HUDEP-2 (cell line): ENCODE data around the gene STKLD1.
"Not testable (repeated sequence)": the region's sequence is repeated elsewhere in the genome, so short reads cannot be mapped to it uniquely, and the experiment has no call there.

ENCODE experiments used
- DNase-seq, 76 experiments: peaks; one replicate each; lab custom pipeline; 2025; ENCODE audit not compliant: unreplicated experiment in 76 of 76; lab: John Stamatoyannopoulos, UW

The STKLD1 gene

GRCh38 chr9:133436681-133437080 lies 60.5 kb downstream of the STKLD1 start:
- no peak for DNase-seq

GRCh38 chr9:133437753-133438531 lies 61.8 kb downstream of the STKLD1 start:
- peak in 12 of 76 experiments; percentile 4 to 33 (median 10) for DNase-seq

GRCh38 chr9:133439337-133439736 lies 63.2 kb downstream of the STKLD1 start:
- no peak for DNase-seq

GRCh38 chr9:133440874-133441273 lies 64.7 kb downstream of the STKLD1 start:
- no peak for DNase-seq

- no peak for DNase-seq
These were observed 65.4 kb downstream of the STKLD1 start for GRCh38 chr9:133441571-133441970.

GRCh38 chr9:133443248-133443647 lies 67.1 kb downstream of the STKLD1 start:
- no peak for DNase-seq

GRCh38 chr9:133443982-133444381 lies 67.8 kb downstream of the STKLD1 start:
- DNase-seq = no peak

- no peak for DNase-seq
These were observed 69.3 kb downstream of the STKLD1 start for GRCh38 chr9:133445293-133445969.

- no peak for DNase-seq
These were observed 72.4 kb downstream of the STKLD1 start for GRCh38 chr9:133448487-133448972.

- no peak for DNase-seq
These were observed 73.6 kb downstream of the STKLD1 start for GRCh38 chr9:133449760-133450159.

GRCh38 chr9:133451865-133452264 lies 75.7 kb downstream of the STKLD1 start:
- not testable (repeated sequence) for DNase-seq

- no peak for DNase-seq
These were observed 76.4 kb downstream of the STKLD1 start for GRCh38 chr9:133452562-133452961.

- no peak for DNase-seq
These were observed 77.5 kb downstream of the STKLD1 start for GRCh38 chr9:133453651-133454050.

- DNase-seq = no peak
These were observed 78.2 kb downstream of the STKLD1 start for GRCh38 chr9:133454325-133454724.

GRCh38 chr9:133454943-133455673 lies 78.9 kb downstream of the STKLD1 start:
- no peak for DNase-seq
